ENCODE measurements around the gene SLC6A6. TPM values are rescaled to one million over a fixed set of nuclear protein-coding genes. Genes with fewer than 3 reads are reported as not detected.
A peak's percentile ranks its signal among the peaks of the same experiment; 100 is the strongest.

Gene SLC6A6
- total RNA-seq, 1 experiment from 2014 or later, result 72.6 TPM

GRCh38 chr3:14448063-14448462, 45.7 kb downstream of the SLC6A6 start:
- TF ChIP-seq, protein P1, sequence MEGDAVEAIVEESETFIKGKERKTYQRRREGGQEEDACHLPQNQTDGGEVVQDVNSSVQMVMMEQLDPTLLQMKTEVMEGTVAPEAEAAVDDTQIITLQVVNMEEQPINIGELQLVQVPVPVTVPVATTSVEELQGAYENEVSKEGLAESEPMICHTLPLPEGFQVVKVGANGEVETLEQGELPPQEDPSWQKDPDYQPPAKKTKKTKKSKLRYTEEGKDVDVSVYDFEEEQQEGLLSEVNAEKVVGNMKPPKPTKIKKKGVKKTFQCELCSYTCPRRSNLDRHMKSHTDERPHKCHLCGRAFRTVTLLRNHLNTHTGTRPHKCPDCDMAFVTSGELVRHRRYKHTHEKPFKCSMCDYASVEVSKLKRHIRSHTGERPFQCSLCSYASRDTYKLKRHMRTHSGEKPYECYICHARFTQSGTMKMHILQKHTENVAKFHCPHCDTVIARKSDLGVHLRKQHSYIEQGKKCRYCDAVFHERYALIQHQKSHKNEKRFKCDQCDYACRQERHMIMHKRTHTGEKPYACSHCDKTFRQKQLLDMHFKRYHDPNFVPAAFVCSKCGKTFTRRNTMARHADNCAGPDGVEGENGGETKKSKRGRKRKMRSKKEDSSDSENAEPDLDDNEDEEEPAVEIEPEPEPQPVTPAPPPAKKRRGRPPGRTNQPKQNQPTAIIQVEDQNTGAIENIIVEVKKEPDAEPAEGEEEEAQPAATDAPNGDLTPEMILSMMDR (conservative IDR thresholded peaks at IDR 0.05), result no peak
- Histone ChIP-seq H2BK120ac (ENCODE audit: low read depth, low read length, poor library complexity, severe bottlenecking) (no peak overlapping the region), H3K4ac (ENCODE audit: low read depth, low read length) (no peak overlapping the region), H4K91ac (ENCODE audit: insufficient read length, low read depth, low read length) (no peak overlapping the region), H2AFZ (ENCODE audit: low read length) (no peak overlapping the region), H2BK12ac (ENCODE audit: insufficient read length, low read depth, low read length) (no peak overlapping the region), H3K56ac (ENCODE audit: insufficient read length, low read depth, low read length) (no peak overlapping the region), H3K79me2 (ENCODE audit: insufficient read depth, low read length) (no peaks in the 10 kb centered on the region; the same call in 1 of the 2 replicates), H4K8ac (replicated peaks; ENCODE audit: insufficient read length, low read depth, low read length) (no peak overlapping the region), H3K18ac (ENCODE audit: insufficient read length, low read depth, low read length) (no peak overlapping the region), H3K27me3 (ENCODE audit: insufficient read depth, low read length) (no peaks in the 10 kb centered on the region), H3K23me2 (ENCODE audit: insufficient read length, low read depth, low read length, poor library complexity, severe bottlenecking) (no peaks in the 10 kb centered on the region), H3K79me1 (ENCODE audit: insufficient read depth, low read depth, low read length, poor library complexity, severe bottlenecking) (no peaks in the 10 kb centered on the region), H3K9me3 (ENCODE audit: control insufficient read depth, low read depth, low read length) (no peaks in the 10 kb centered on the region), H2BK5ac (ENCODE audit: insufficient read length, low read length) (no peak overlapping the region), H4K20me1 (ENCODE audit: control insufficient read depth, insufficient read depth, insufficient read length) (no peaks in the 10 kb centered on the region), H3K14ac (ENCODE audit: insufficient read depth, low read length) (no peak overlapping the region), H3T11ph (ENCODE audit: low read length) (no peak overlapping the region), H4K5ac (ENCODE audit: insufficient read length, low read depth, low read length) (no peak overlapping the region), H3K9ac (ENCODE audit: extremely low read depth, insufficient read length, low read length) (no peak overlapping the region), H3K4me1 (ENCODE audit: insufficient read depth, low read length) (no peaks in the 10 kb centered on the region), H2BK20ac (ENCODE audit: low read depth, low read length, poor library complexity, severe bottlenecking) (no peak overlapping the region), H2AK5ac (ENCODE audit: insufficient read length, low read length) (no peak overlapping the region), H3K27ac (ENCODE audit: insufficient read length, low read depth, low read length) (no peak overlapping the region), H3K23ac (ENCODE audit: insufficient read length, low read depth, low read length) (no peak overlapping the region), H2BK15ac (ENCODE audit: low read depth, low read length) (no peak overlapping the region), H3K4me2 (ENCODE audit: insufficient read depth, insufficient read length, low read length) (no peak overlapping the region)
- no peak for DNase-seq
- no peaks in the 10 kb centered on the region for H3K27me3 Mint-ChIP-seq (ENCODE audit: low read depth)
- no peak overlapping the region for H3K4me3 Mint-ChIP-seq
- H3K4me1 Mint-ChIP-seq, result peaks cover 0 to 3% of the 10 kb centered on the region in 2 experiments; a peak in 1 of 4 replicates
- WGBS (ENCODE audit: extremely low coverage, insufficient read length, low lambda C conversion rate), result no CpG with 5 or more reads among the region's 4 CpGs
- no peaks in the 10 kb centered on the region; a peak in 2 of 5 replicates for H3K9me3 Mint-ChIP-seq
- peak overlapping the region in 2 of 3 experiments; percentile 64 to 83; a peak in 2 of 7 replicates for H3K27ac Mint-ChIP-seq
- H3K36me3 Mint-ChIP-seq (ENCODE audit: insufficient read depth in 1 of 3, low read depth in 3 of 3), result peaks cover 59 to 87% (median 59%) of the 10 kb centered on the region in 3 experiments

All from H9 (cell line).